GM23338 (cell line): ENCODE data around the gene ZNF546. TPM values are rescaled to one million over a fixed set of nuclear protein-coding genes. Genes with fewer than 3 reads are reported as not detected.

ENCODE experiments used
- ATAC-seq: fragments of 200-7000 bp; cut with Tn5 transposase; 3 replicates; pipeline ENCODE4 v1.9.1; 2020
- DNase-seq: peaks from one replicate; pipeline ENCODE4 v3.0.0-alpha.2; 2015; ENCODE audit warnings: low spot score
- H2AFZ ChIP-seq: fragments of 200-600 bp; sonication (generic); 2 replicates; pipeline ENCODE4 v1.8.0; 2016; ENCODE audit warnings: antibody characterized with exemption, mild to moderate bottlenecking, moderate library complexity
- H3F3A ChIP-seq: fragments of 200-600 bp; sonication (generic); replicated peaks from 2 replicates; pipeline ENCODE4 v1.8.0; 2017; ENCODE audit warnings: antibody characterized with exemption, mixed run types, low read depth
- H3K27ac ChIP-seq: fragments of 200-600 bp; sonication (generic); 2 replicates; pipeline ENCODE4 v1.6.1; 2016; ENCODE audit warnings: low read depth
- H3K27me3 ChIP-seq: fragments of 200-600 bp; sonication (generic); 2 replicates; pipeline ENCODE4 v1.8.0; 2016; ENCODE audit warnings: mild to moderate bottlenecking, mixed run types, moderate library complexity; ENCODE audit not compliant: insufficient read depth
- H3K36me3 ChIP-seq: fragments of 200-600 bp; sonication (generic); 2 replicates; pipeline ENCODE4 v1.8.0; 2016; ENCODE audit warnings: mild to moderate bottlenecking; ENCODE audit not compliant: insufficient read depth
- H3K4me1 ChIP-seq: fragments of 200-600 bp; sonication (generic); 2 replicates; pipeline ENCODE4 v1.8.0; 2016; ENCODE audit warnings: mild to moderate bottlenecking, moderate library complexity; ENCODE audit not compliant: insufficient read depth
- H3K4me2 ChIP-seq: fragments of 200-600 bp; sonication (generic); 2 replicates; pipeline ENCODE4 v1.7.1; 2017; ENCODE audit warnings: mixed run types
- H3K4me3 ChIP-seq: fragments of 200-600 bp; sonication (generic); 2 replicates; pipeline ENCODE4 v1.6.1; 2016; ENCODE audit warnings: mixed run types
- H3K79me2 ChIP-seq: fragments of 200-600 bp; sonication (generic); replicated peaks from 2 replicates; pipeline ENCODE4 v1.8.0; 2017; ENCODE audit warnings: mild to moderate bottlenecking; ENCODE audit not compliant: insufficient read depth
- H3K9me2 ChIP-seq: fragments of 200-600 bp; sonication (generic); 2 replicates; pipeline ENCODE4 v1.8.0; 2017; ENCODE audit not compliant: insufficient read depth
- H4K20me1 ChIP-seq: fragments of 200-600 bp; sonication (generic); replicated peaks from 2 replicates; pipeline ENCODE4 v1.8.0; 2017; ENCODE audit warnings: mild to moderate bottlenecking; ENCODE audit not compliant: insufficient read depth
- H3K27ac Mint-ChIP-seq: 2 replicates; pipeline ENCODE4 v1.8.0; 2020; ENCODE audit warnings: inconsistent platforms, mild to moderate bottlenecking, moderate library complexity, mixed read lengths
- H3K27me3 Mint-ChIP-seq: 3 replicates; pipeline ENCODE4 v1.8.0; 2022; ENCODE audit warnings: low read depth, mild to moderate bottlenecking, moderate library complexity, mixed read lengths, inconsistent platforms; ENCODE audit not compliant: insufficient read depth, poor library complexity
- H3K36me3 Mint-ChIP-seq: 3 replicates; pipeline ENCODE4 v1.8.0; 2021; ENCODE audit warnings: low read depth, mild to moderate bottlenecking, inconsistent platforms, moderate library complexity, mixed read lengths
- H3K4me1 Mint-ChIP-seq: 3 replicates; pipeline ENCODE4 v1.8.0; 2020; ENCODE audit warnings: mild to moderate bottlenecking, inconsistent platforms, mixed read lengths
- H3K4me3 Mint-ChIP-seq: 3 replicates; pipeline ENCODE4 v1.8.0; 2021; ENCODE audit warnings: moderate library complexity, mild to moderate bottlenecking, inconsistent platforms, mixed read lengths
- H3K9me3 Mint-ChIP-seq: 3 replicates; pipeline ENCODE4 v1.8.0; 2020; ENCODE audit warnings: moderate library complexity, mild to moderate bottlenecking, inconsistent platforms, mixed read lengths
- CREB1 ChIP-seq: fragments of 250-450 bp; sonication (Bioruptor Pico); IDR thresholded peaks from 2 replicates; pipeline ENCODE4 v1.5.0; 2020; ENCODE audit warnings: low read depth, mild to moderate bottlenecking, moderate library complexity
- EZH2 ChIP-seq: fragments of 200-600 bp; sonication (generic); IDR thresholded peaks from one replicate; pipeline ENCODE4 v1.8.0; 2017; ENCODE audit warnings: antibody characterized with exemption, mild to moderate bottlenecking, low read depth; ENCODE audit not compliant: unreplicated experiment
- EZH2phosphoT487 ChIP-seq: fragments of 200-600 bp; sonication (generic); IDR thresholded peaks from one replicate; pipeline ENCODE4 v1.8.1; 2018; ENCODE audit warnings: antibody characterized with exemption; ENCODE audit not compliant: unreplicated experiment
- JUNB ChIP-seq: IDR thresholded peaks from one replicate; pipeline ENCODE4 v1.6.1; 2016; ENCODE audit warnings: antibody characterized with exemption; ENCODE audit not compliant: unreplicated experiment
- NANOG ChIP-seq: IDR thresholded peaks from 2 replicates; pipeline ENCODE4 v1.6.1; 2016; ENCODE audit warnings: antibody characterized with exemption, borderline replicate concordance
- POLR2AphosphoS5 ChIP-seq: IDR thresholded peaks from 2 replicates; pipeline ENCODE4 v1.6.1; 2016; ENCODE audit warnings: antibody characterized with exemption, low read depth
- STAT1 ChIP-seq: IDR thresholded peaks from one replicate; pipeline ENCODE4 v1.6.1; 2016; ENCODE audit warnings: antibody characterized with exemption; ENCODE audit not compliant: unreplicated experiment
- ZNF114 ChIP-seq: fragments of 250-450 bp; sonication (Bioruptor Pico); IDR thresholded peaks from 2 replicates; pipeline ENCODE4 v1.5.0; 2020; ENCODE audit warnings: mild to moderate bottlenecking, moderate library complexity
- ZNF331 ChIP-seq: fragments of 250-450 bp; sonication (Bioruptor Pico); IDR thresholded peaks from 2 replicates; pipeline ENCODE4 v1.5.0; 2020; ENCODE audit warnings: low read depth, mild to moderate bottlenecking, moderate library complexity
- polyA plus RNA-seq: library from polyadenylated mRNA; unstranded; fragments of >200 nt; fragmentation: Nextera tagmentation; extraction: Ambion mirVana; gene quantifications from 2 replicates; pipeline ENCODE4 v1.2.1, GENCODE V29; 2016
- total RNA-seq: library from RNA; depleted of rRNA; stranded (reverse); fragments of >200 nt; shearing (Covaris generic); gene quantifications from 2 replicates; pipeline ENCODE4 v1.2.3, GENCODE V29; 2014
- TF ChIP-seq, protein P1 (sequence below): IDR thresholded peaks from 2 replicates; pipeline ENCODE4 v1.6.1; 2016; ENCODE audit warnings: antibody characterized with exemption
- TF ChIP-seq, protein P2 (sequence below): IDR thresholded peaks from one replicate; pipeline ENCODE4 v1.6.1; 2018; ENCODE audit warnings: antibody characterized with exemption; ENCODE audit not compliant: unreplicated experiment
- TF ChIP-seq, protein P3 (sequence below): fragments of 250-450 bp; sonication (Bioruptor Pico); IDR thresholded peaks from 2 replicates; pipeline ENCODE4 v1.5.0; 2020; ENCODE audit warnings: mild to moderate bottlenecking, moderate library complexity

ZNF546 gene
- total and polyA plus RNA-seq, 2 experiments from 2014 or later: 0.38 to 0.95 TPM

DNA sequence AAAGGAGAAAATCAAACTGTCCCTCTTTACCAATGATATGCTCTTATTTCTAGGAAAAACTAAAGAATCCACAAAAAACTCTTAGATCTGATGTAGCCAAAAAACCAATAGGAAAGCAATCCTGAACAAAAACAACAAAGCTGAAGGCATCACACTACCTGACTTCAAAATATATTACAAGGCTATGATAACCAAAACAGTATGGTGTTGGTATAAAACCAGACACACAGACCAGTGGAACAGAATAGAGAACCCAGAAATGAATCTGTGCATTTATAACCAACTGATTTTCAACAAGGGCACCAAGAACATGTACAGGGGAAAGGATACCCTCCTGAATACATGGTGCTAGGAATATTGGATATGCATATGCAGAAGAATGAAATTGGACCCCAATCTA, 9.7 kb upstream of the ZNF546 start (continued):
- TF ChIP-seq EZH2phosphoT487 (no peak), CREB1 (no peak), EZH2 (no peak), NANOG (no peak), POLR2AphosphoS5 (no peak), ZNF114 (no peak)
- TF ChIP-seq, protein P1, sequence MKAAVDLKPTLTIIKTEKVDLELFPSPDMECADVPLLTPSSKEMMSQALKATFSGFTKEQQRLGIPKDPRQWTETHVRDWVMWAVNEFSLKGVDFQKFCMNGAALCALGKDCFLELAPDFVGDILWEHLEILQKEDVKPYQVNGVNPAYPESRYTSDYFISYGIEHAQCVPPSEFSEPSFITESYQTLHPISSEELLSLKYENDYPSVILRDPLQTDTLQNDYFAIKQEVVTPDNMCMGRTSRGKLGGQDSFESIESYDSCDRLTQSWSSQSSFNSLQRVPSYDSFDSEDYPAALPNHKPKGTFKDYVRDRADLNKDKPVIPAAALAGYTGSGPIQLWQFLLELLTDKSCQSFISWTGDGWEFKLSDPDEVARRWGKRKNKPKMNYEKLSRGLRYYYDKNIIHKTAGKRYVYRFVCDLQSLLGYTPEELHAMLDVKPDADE: no peak

DNA sequence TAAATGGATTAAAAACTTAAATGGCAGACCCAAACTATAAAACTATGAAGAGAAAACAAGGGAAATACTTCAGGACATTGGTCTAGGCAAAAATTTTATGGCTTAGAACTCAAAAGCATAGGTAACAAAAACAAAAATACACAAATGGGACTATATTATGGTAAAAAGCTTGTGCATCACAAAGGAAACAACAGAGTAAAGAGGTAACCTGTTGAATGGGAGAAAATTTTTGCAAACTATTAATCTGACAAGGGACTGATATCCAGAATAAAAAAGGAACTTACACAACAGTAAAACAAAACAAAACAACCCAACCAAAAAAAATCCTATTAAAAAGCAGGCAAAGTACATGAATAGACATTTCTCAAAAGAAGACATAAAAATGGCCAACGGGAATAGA, 9.3 kb upstream of the ZNF546 start:
- no peak for ATAC-seq
- Histone ChIP-seq H4K20me1 (peaks cover 5% of the 10 kb centered on the region; the same call in 1 of the 2 replicates), H3K79me2 (peaks cover 74% of the 10 kb centered on the region), H3K36me3 (peaks cover under 1% of the 10 kb centered on the region; the same call in 1 of the 2 replicates), H3K4me1 (no peaks in the 10 kb centered on the region), H3K27ac (no peak overlapping the region), H3K4me3 (no peak overlapping the region), H3F3A (no peaks in the 10 kb centered on the region), H2AFZ (no peak overlapping the region), H3K9me2 (no peaks in the 10 kb centered on the region), H3K4me2 (no peak overlapping the region), H3K27me3 (no peaks in the 10 kb centered on the region)
- Mint-ChIP-seq H3K27me3 (no peaks in the 10 kb centered on the region), H3K36me3 (peaks cover 47% of the 10 kb centered on the region), H3K27ac (no peak overlapping the region), H3K4me3 (no peak overlapping the region), H3K9me3 (peaks cover 44% of the 10 kb centered on the region), H3K4me1 (no peaks in the 10 kb centered on the region)
- DNase-seq: no peak
- TF ChIP-seq EZH2 (no peak), JUNB (no peak), NANOG (no peak), STAT1 (no peak), EZH2phosphoT487 (no peak), ZNF114 (no peak), ZNF331 (CRISPR knock-in tag) (no peak), POLR2AphosphoS5 (no peak)
- TF ChIP-seq, protein P2, sequence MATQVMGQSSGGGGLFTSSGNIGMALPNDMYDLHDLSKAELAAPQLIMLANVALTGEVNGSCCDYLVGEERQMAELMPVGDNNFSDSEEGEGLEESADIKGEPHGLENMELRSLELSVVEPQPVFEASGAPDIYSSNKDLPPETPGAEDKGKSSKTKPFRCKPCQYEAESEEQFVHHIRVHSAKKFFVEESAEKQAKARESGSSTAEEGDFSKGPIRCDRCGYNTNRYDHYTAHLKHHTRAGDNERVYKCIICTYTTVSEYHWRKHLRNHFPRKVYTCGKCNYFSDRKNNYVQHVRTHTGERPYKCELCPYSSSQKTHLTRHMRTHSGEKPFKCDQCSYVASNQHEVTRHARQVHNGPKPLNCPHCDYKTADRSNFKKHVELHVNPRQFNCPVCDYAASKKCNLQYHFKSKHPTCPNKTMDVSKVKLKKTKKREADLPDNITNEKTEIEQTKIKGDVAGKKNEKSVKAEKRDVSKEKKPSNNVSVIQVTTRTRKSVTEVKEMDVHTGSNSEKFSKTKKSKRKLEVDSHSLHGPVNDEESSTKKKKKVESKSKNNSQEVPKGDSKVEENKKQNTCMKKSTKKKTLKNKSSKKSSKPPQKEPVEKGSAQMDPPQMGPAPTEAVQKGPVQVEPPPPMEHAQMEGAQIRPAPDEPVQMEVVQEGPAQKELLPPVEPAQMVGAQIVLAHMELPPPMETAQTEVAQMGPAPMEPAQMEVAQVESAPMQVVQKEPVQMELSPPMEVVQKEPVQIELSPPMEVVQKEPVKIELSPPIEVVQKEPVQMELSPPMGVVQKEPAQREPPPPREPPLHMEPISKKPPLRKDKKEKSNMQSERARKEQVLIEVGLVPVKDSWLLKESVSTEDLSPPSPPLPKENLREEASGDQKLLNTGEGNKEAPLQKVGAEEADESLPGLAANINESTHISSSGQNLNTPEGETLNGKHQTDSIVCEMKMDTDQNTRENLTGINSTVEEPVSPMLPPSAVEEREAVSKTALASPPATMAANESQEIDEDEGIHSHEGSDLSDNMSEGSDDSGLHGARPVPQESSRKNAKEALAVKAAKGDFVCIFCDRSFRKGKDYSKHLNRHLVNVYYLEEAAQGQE: no peak
- TF ChIP-seq, protein P1: no peak
- TF ChIP-seq, protein P3, sequence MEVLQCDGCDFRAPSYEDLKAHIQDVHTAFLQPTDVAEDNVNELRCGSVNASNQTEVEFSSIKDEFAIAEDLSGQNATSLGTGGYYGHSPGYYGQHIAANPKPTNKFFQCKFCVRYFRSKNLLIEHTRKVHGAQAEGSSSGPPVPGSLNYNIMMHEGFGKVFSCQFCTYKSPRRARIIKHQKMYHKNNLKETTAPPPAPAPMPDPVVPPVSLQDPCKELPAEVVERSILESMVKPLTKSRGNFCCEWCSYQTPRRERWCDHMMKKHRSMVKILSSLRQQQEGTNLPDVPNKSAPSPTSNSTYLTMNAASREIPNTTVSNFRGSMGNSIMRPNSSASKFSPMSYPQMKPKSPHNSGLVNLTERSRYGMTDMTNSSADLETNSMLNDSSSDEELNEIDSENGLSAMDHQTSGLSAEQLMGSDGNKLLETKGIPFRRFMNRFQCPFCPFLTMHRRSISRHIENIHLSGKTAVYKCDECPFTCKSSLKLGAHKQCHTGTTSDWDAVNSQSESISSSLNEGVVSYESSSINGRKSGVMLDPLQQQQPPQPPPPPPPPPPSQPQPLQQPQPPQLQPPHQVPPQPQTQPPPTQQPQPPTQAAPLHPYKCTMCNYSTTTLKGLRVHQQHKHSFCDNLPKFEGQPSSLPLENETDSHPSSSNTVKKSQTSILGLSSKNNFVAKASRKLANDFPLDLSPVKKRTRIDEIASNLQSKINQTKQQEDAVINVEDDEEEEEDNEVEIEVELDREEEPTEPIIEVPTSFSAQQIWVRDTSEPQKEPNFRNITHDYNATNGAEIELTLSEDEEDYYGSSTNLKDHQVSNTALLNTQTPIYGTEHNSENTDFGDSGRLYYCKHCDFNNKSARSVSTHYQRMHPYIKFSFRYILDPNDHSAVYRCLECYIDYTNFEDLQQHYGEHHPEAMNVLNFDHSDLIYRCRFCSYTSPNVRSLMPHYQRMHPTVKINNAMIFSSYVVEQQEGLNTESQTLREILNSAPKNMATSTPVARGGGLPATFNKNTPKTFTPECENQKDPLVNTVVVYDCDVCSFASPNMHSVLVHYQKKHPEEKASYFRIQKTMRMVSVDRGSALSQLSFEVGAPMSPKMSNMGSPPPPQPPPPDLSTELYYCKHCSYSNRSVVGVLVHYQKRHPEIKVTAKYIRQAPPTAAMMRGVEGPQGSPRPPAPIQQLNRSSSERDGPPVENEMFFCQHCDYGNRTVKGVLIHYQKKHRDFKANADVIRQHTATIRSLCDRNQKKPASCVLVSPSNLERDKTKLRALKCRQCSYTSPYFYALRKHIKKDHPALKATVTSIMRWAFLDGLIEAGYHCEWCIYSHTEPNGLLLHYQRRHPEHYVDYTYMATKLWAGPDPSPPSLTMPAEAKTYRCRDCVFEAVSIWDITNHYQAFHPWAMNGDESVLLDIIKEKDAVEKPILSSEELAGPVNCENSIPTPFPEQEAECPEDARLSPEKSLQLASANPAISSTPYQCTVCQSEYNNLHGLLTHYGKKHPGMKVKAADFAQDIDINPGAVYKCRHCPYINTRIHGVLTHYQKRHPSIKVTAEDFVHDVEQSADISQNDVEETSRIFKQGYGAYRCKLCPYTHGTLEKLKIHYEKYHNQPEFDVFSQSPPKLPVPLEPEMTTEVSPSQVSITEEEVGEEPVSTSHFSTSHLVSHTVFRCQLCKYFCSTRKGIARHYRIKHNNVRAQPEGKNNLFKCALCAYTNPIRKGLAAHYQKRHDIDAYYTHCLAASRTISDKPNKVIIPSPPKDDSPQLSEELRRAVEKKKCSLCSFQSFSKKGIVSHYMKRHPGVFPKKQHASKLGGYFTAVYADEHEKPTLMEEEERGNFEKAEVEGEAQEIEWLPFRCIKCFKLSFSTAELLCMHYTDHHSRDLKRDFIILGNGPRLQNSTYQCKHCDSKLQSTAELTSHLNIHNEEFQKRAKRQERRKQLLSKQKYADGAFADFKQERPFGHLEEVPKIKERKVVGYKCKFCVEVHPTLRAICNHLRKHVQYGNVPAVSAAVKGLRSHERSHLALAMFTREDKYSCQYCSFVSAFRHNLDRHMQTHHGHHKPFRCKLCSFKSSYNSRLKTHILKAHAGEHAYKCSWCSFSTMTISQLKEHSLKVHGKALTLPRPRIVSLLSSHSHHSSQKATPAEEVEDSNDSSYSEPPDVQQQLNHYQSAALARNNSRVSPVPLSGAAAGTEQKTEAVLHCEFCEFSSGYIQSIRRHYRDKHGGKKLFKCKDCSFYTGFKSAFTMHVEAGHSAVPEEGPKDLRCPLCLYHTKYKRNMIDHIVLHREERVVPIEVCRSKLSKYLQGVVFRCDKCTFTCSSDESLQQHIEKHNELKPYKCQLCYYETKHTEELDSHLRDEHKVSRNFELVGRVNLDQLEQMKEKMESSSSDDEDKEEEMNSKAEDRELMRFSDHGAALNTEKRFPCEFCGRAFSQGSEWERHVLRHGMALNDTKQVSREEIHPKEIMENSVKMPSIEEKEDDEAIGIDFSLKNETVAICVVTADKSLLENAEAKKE (CRISPR knock-in tag): no peak
